Endothelial cell of umbilical vein (primary cell): ENCODE results near the gene LAMP5. TPM values are rescaled to one million over a fixed set of nuclear protein-coding genes. Genes with fewer than 3 reads are reported as not detected.

ENCODE experiments used
- BruUV-seq: library from RNA; stranded (reverse); fragments of 400-500 nt; replicated peaks from 2 replicates; lab custom pipeline; 2021; lab: Mats Ljungman, UMichigan
- CTCF ChIA-PET: fragments of 300-600, 350-600 bp; sonication (Branson Sonifier 250); formaldehyde crosslinking; loops from one replicate; lab custom pipeline; 2021; ENCODE audit warnings: antibody characterized with exemption, inconsistent platforms; lab: Charles Lee
- POLR2A ChIA-PET: fragments of 300-600, 350-600 bp; sonication (Branson Sonifier 250); formaldehyde crosslinking; loops from one replicate; lab custom pipeline; 2021; ENCODE audit warnings: antibody characterized with exemption, inconsistent platforms; lab: Charles Lee
- DNase-seq: peaks from one replicate; pipeline ENCODE4 v3.0.0-alpha.2; 2011; ENCODE audit warnings: low read depth, low spot score
- FAIRE-seq: peaks from 2 replicates; lab custom pipeline; 2011; peaks lifted over from hg19 to GRCh38; lab: Jason Lieb, UNC
- H2AFZ ChIP-seq: 2 replicates; pipeline ENCODE4 v1.6.0; 2012; ENCODE audit warnings: low read depth, low read length, control low read depth, inconsistent platforms
- H3K27ac ChIP-seq: 2 replicates; pipeline ENCODE4 v1.5.1; 2011; ENCODE audit warnings: low read depth, mild to moderate bottlenecking, control low read depth, low read length, moderate library complexity; ENCODE audit not compliant: insufficient read depth
- H3K27me3 ChIP-seq, 2 experiments: 2 replicates each; pipeline versions ENCODE4 v1.6.0 to v1.6.1; 2011; ENCODE audit warnings: low read length in 2 of 2, mixed read lengths in 1 of 2; ENCODE audit not compliant: control insufficient read depth in 2 of 2, insufficient read depth in 2 of 2
- H3K36me3 ChIP-seq, 2 experiments: 2 replicates in 1 of 2; 3 replicates in 1 of 2; pipeline ENCODE4 v1.5.1; 2011; ENCODE audit warnings: low read length in 2 of 2, mild to moderate bottlenecking in 1 of 2, moderate library complexity in 1 of 2; ENCODE audit not compliant: control insufficient read depth in 2 of 2, insufficient read depth in 2 of 2; ENCODE audit errors: extremely low read depth in 1 of 2
- H3K4me1 ChIP-seq: 3 replicates; pipeline ENCODE4 v1.5.1; 2011; ENCODE audit warnings: mild to moderate bottlenecking, low read length; ENCODE audit not compliant: control insufficient read depth, insufficient read depth; ENCODE audit errors: extremely low read depth
- H3K4me2 ChIP-seq: 2 replicates; pipeline ENCODE4 v1.6.1; 2011; ENCODE audit warnings: low read length, control low read depth, mixed read lengths; ENCODE audit not compliant: insufficient read depth
- H3K4me3 ChIP-seq, 3 experiments: fragments of 200-600 bp in 1 of 3; sonication (generic), shearing (Covaris generic) in 1 of 3; replicated peaks in 1 of 3; 2 replicates each; pipeline ENCODE4 v1.5.1; 2011 to 2016; ENCODE audit warnings: control low read depth in 3 of 3, low read length in 3 of 3, mild to moderate bottlenecking in 2 of 3, inconsistent platforms in 1 of 3, low read depth in 1 of 3, moderate library complexity in 1 of 3; ENCODE audit not compliant: insufficient read depth in 1 of 3
- H3K79me2 ChIP-seq: 2 replicates; pipeline ENCODE4 v1.6.0; 2012; ENCODE audit warnings: low read length, inconsistent platforms; ENCODE audit not compliant: control insufficient read depth, insufficient read depth
- H3K9ac ChIP-seq: replicated peaks from 2 replicates; pipeline ENCODE3; 2011; ENCODE audit warnings: low read length, control low read depth; ENCODE audit not compliant: insufficient read depth; ENCODE audit errors: extremely low read depth
- H3K9me1 ChIP-seq: replicated peaks from 3 replicates; pipeline ENCODE4 v1.6.0; 2011; ENCODE audit warnings: mild to moderate bottlenecking, low read length; ENCODE audit not compliant: control insufficient read depth, insufficient read depth; ENCODE audit errors: extremely low read depth
- H3K9me3 ChIP-seq: replicated peaks from 2 replicates; pipeline ENCODE4 v1.5.1; 2012; ENCODE audit warnings: low read length, inconsistent platforms; ENCODE audit not compliant: control insufficient read depth, insufficient read depth
- H4K20me1 ChIP-seq: replicated peaks from 2 replicates; pipeline ENCODE3; 2011; ENCODE audit warnings: mild to moderate bottlenecking, low read length; ENCODE audit not compliant: control insufficient read depth, insufficient read depth; ENCODE audit errors: extremely low read depth
- EZH2 ChIP-seq: IDR thresholded peaks from 2 replicates; pipeline ENCODE4 v1.6.1; 2012; ENCODE audit warnings: borderline replicate concordance, low read depth, mild to moderate bottlenecking, moderate library complexity, low read length, inconsistent platforms; ENCODE audit not compliant: severe bottlenecking
- FOS ChIP-seq: IDR thresholded peaks from 2 replicates; pipeline ENCODE4 v1.6.1; 2011; ENCODE audit warnings: mild to moderate bottlenecking, low read length, moderate library complexity, borderline replicate concordance; ENCODE audit not compliant: insufficient read depth
- GATA2 ChIP-seq: IDR thresholded peaks from 2 replicates; pipeline ENCODE4 v1.7.0; 2011; ENCODE audit warnings: low read depth, mild to moderate bottlenecking, moderate library complexity, mixed read lengths, low read length; ENCODE audit not compliant: insufficient read length, insufficient read depth
- JUN ChIP-seq: IDR thresholded peaks from 2 replicates; pipeline ENCODE4 v1.6.1; 2011; ENCODE audit warnings: borderline replicate concordance, low read depth; ENCODE audit not compliant: insufficient read length, insufficient read depth
- MYC ChIP-seq: IDR thresholded peaks from one replicate; pipeline ENCODE4 v1.6.1; 2011; ENCODE audit warnings: mild to moderate bottlenecking, low read depth, low read length
- POLR2A ChIP-seq: IDR thresholded peaks from 2 replicates; pipeline ENCODE4 v1.6.1; 2012; ENCODE audit warnings: low read depth, mild to moderate bottlenecking, control low read depth, low read length
- POLR2AphosphoS5 ChIP-seq: IDR thresholded peaks from 2 replicates; pipeline ENCODE4 v1.6.1; 2012; ENCODE audit warnings: low read depth, mild to moderate bottlenecking, control low read depth, low read length, moderate library complexity; ENCODE audit not compliant: insufficient read depth
- dilution Hi-C: fragments of 300-500 bp; cut with MboI; formaldehyde crosslinking; loops from one replicate; pipeline ENCODE4 v1.15.0; 2019; ENCODE audit warnings: low sequenced_read_pairs; ENCODE audit not compliant: extremely low pct_ligation_motif_present
- intact Hi-C: fragments of 100-400 bp; cut with micrococcal nuclease; formaldehyde crosslinking; loops from one replicate; pipeline ENCODE4 v1.10.0; 2022
- polyA plus RNA-seq, 4 experiments: library from polyadenylated mRNA; depleted of rRNA in 3 of 4; stranded (reverse) in 3 of 4; unstranded in 1 of 4; fragments of >200 nt; gene quantifications; 2 replicates each; pipeline versions ENCODE4 v1.2.1 to v1.2.3, GENCODE V29; 2011 to 2012; ENCODE audit warnings: missing spikeins in 1 of 4
- total RNA-seq: library from RNA; stranded (reverse); gene quantifications from 2 replicates; pipeline ENCODE4 v1.2.3, GENCODE V29; 2021
- TF ChIP-seq, protein P1 (sequence below): IDR thresholded peaks from 2 replicates; pipeline ENCODE4 v1.6.1; 2011; ENCODE audit not compliant: insufficient read depth, insufficient read length
- TF ChIP-seq, protein P2 (sequence below), 2 donors: IDR thresholded peaks; 1 replicate in 1 of 2; 2 replicates in 1 of 2; pipeline ENCODE4 v1.5.1; 2011; ENCODE audit warnings: low read length in 2 of 2, mild to moderate bottlenecking in 2 of 2, moderate library complexity in 2 of 2, control low read depth in 1 of 2, inconsistent platforms in 1 of 2, low read depth in 1 of 2; ENCODE audit not compliant: insufficient read depth in 1 of 2; ENCODE audit errors: extremely low read depth in 1 of 2

The LAMP5 gene
- total and polyA plus RNA-seq, 2 donors (not counting 3 experiments of a cell fraction or from before 2014, with no cell fraction given) = not detected

DNA sequence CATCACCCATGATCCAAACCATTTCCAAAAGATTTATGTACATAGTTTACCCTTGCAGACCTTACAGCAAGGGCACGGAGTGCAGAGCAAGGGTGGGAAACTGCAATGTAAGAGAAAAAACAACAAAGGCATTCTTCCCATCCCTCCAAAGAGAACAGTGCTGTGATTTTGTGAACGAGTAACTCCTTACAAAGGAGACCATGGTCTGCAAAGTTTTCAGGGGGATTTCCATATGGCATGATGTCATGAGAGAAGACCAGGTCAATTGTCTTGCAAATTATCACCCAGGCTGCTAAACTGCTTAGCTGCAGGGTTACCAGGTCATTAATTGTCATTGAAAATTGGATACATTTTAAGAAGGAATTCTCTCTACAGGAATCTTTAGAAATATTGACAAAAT lies 58.3 kb downstream of the LAMP5 start:
- dilution Hi-C loops (no loop called here), intact Hi-C loops (loop anchor here (2.0 kb wide), 1 partner anchor 26 kb away; no protein-coding TSS in a partner anchor)
- CTCF ChIA-PET = interaction anchor here (0.7 kb wide), 1 partner anchor 502 kb away, joined by 3 read pairs; no protein-coding TSS in a partner anchor
- H3K27me3 ChIP-seq = peaks cover 6 to 10% of the 10 kb centered on the region in 2 experiments
- no peak overlapping the region for H3K4me2 ChIP-seq
- H3K4me1 ChIP-seq = no peaks in the 10 kb centered on the region
- H3K27ac ChIP-seq = no peak overlapping the region
- H4K20me1 ChIP-seq = no peaks in the 10 kb centered on the region
- BruUV-seq = no TSS peak
- no peak for DNase-seq
- no peaks in the 10 kb centered on the region for H3K79me2 ChIP-seq
- no peaks in the 10 kb centered on the region for H3K9me1 ChIP-seq
- no peaks in the 10 kb centered on the region for H3K9me3 ChIP-seq
- H3K36me3 ChIP-seq = no peaks in the 10 kb centered on the region
- no peak overlapping the region for H2AFZ ChIP-seq
- POLR2A ChIA-PET = no interaction called here
- TF ChIP-seq GATA2 = no peak
- TF ChIP-seq, protein P1, sequence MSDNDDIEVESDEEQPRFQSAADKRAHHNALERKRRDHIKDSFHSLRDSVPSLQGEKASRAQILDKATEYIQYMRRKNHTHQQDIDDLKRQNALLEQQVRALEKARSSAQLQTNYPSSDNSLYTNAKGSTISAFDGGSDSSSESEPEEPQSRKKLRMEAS = no peak
- TF ChIP-seq POLR2A = no peak
- TF ChIP-seq POLR2AphosphoS5 = no peak
- no peak for TF ChIP-seq JUN
- no peak for TF ChIP-seq FOS
- TF ChIP-seq EZH2 = no peak
- no peak for TF ChIP-seq MYC
- TF ChIP-seq, protein P2, sequence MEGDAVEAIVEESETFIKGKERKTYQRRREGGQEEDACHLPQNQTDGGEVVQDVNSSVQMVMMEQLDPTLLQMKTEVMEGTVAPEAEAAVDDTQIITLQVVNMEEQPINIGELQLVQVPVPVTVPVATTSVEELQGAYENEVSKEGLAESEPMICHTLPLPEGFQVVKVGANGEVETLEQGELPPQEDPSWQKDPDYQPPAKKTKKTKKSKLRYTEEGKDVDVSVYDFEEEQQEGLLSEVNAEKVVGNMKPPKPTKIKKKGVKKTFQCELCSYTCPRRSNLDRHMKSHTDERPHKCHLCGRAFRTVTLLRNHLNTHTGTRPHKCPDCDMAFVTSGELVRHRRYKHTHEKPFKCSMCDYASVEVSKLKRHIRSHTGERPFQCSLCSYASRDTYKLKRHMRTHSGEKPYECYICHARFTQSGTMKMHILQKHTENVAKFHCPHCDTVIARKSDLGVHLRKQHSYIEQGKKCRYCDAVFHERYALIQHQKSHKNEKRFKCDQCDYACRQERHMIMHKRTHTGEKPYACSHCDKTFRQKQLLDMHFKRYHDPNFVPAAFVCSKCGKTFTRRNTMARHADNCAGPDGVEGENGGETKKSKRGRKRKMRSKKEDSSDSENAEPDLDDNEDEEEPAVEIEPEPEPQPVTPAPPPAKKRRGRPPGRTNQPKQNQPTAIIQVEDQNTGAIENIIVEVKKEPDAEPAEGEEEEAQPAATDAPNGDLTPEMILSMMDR (IDR thresholded peaks at IDR 0.05; ENCODE audit: extremely low read depth in 1 of 2, insufficient read depth in 1 of 2, low read depth in 1 of 2, low read length in 2 of 2) = no peak
- no peak overlapping the region for H3K4me3 ChIP-seq
- no peak overlapping the region for H3K9ac ChIP-seq
- FAIRE-seq = no peak
